ENCODE measurements around the gene EPHB4.

Gene EPHB4

DNA sequence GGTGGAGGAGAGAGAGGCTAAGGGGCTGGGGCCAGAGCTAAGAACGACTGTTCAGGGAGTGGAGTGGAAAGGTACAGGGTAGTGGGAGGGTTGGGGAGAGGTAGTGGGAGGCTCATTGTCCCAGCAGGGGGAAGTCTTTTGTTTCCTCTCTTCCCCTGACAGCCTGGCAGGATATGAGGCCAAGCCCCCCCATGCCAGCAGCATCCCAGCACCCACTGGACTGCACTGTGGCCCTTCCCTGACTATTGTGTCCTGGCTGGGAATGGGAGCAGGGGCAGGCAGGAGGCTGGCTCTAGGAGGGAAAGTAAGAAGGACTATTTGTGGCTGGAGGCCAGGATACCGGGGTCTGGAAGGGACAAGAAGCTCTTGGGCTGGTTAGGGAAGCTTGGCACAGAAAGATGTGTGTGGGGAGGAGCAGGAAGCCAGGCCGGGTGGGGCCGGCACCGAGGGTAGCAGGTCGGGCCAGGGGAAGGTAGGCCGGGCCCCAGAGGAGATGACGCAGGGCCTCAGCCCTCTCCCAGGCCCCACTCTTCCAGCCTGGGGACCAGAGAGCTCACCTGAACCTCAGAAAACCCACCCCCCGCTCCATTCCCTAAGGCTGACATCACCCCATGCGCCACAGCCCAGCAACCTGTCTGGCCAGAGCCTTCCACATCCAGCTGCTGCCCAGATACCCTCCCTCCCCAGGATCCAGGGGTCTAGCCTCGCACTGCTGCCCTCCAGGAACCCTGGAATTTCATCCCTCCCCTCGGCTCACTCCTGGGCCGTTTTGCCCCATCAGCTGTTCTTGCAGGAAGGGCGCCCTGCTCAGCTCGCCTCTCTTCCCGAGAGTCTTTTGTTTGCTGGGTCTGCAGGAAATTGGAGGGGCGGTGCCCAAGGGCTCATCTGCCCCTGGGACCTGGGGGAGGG is 8.8 kb upstream of the EPHB4 start:
- no peaks in the 10 kb centered on the region for H3F3A ChIP-seq (ENCODE audit: low read depth)
- H3K27me3 ChIP-seq (ENCODE audit: insufficient read depth, low read length, poor library complexity, severe bottlenecking), result no peaks in the 10 kb centered on the region
- no peaks in the 10 kb centered on the region for H4K20me1 ChIP-seq (ENCODE audit: insufficient read depth, low read length, poor library complexity, severe bottlenecking)
- no peaks in the 10 kb centered on the region for H3K9me3 ChIP-seq (ENCODE audit: insufficient read depth, low read depth, low read length)
- H3K9me2 ChIP-seq (replicated peaks; ENCODE audit: low read depth, low read length), result no peaks in the 10 kb centered on the region
- H3K36me3 ChIP-seq (ENCODE audit: insufficient read depth, low read length), result no peaks in the 10 kb centered on the region
- H3K9ac ChIP-seq (ENCODE audit: low read depth, low read length, poor library complexity, severe bottlenecking), result no peak overlapping the region
- H2AFZ ChIP-seq (ENCODE audit: low read length), result no peak overlapping the region
- H3K79me2 ChIP-seq (ENCODE audit: insufficient read depth, low read length), result no peaks in the 10 kb centered on the region
- no peaks in the 10 kb centered on the region for H3K4me1 ChIP-seq (ENCODE audit: insufficient read depth, low read length, poor library complexity, severe bottlenecking)
- H3K4me3 ChIP-seq (ENCODE audit: low read length, poor library complexity, severe bottlenecking), result no peak overlapping the region
- TF ChIP-seq EZH2phosphoT487 (IDR thresholded peaks at IDR 0.05; ENCODE audit: borderline replicate concordance), result no peak
- TF ChIP-seq, protein P1, sequence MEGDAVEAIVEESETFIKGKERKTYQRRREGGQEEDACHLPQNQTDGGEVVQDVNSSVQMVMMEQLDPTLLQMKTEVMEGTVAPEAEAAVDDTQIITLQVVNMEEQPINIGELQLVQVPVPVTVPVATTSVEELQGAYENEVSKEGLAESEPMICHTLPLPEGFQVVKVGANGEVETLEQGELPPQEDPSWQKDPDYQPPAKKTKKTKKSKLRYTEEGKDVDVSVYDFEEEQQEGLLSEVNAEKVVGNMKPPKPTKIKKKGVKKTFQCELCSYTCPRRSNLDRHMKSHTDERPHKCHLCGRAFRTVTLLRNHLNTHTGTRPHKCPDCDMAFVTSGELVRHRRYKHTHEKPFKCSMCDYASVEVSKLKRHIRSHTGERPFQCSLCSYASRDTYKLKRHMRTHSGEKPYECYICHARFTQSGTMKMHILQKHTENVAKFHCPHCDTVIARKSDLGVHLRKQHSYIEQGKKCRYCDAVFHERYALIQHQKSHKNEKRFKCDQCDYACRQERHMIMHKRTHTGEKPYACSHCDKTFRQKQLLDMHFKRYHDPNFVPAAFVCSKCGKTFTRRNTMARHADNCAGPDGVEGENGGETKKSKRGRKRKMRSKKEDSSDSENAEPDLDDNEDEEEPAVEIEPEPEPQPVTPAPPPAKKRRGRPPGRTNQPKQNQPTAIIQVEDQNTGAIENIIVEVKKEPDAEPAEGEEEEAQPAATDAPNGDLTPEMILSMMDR (conservative IDR thresholded peaks at IDR 0.05; ENCODE audit: low read length), result no peak
- H3K4me2 ChIP-seq (ENCODE audit: low read depth, low read length, poor library complexity, severe bottlenecking), result no peak overlapping the region

DNA sequence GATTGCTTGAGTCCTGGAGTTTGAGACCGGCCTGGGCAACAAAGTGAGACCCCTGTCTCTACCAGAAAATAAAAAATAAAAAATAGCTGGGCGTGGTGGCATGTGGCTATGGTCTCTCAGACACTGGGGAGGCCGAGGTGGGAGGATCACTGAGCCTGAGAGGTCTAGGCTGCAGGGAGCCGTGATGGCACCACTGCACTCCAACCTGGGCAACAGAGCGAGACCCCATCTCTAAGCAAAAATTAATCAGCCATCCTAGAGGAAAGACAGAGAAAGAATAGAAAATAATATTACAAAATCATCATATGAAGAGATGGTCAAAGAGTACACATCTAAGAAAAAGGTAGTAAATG is 4.9 kb upstream of the EPHB4 start:
- Histone ChIP-seq H3K9me3 (ENCODE audit: insufficient read depth, low read depth, low read length) (no peaks in the 10 kb centered on the region), H3K9me2 (replicated peaks; ENCODE audit: low read depth, low read length) (no peaks in the 10 kb centered on the region), H2AFZ (ENCODE audit: low read length) (no peak overlapping the region), H3F3A (ENCODE audit: low read depth) (no peaks in the 10 kb centered on the region), H3K4me1 (ENCODE audit: insufficient read depth, low read length, poor library complexity, severe bottlenecking) (peaks cover 9% of the 10 kb centered on the region), H3K27me3 (ENCODE audit: insufficient read depth, low read length, poor library complexity, severe bottlenecking) (peaks cover 8% of the 10 kb centered on the region), H4K20me1 (ENCODE audit: insufficient read depth, low read length, poor library complexity, severe bottlenecking) (no peaks in the 10 kb centered on the region), H3K36me3 (ENCODE audit: insufficient read depth, low read length) (no peaks in the 10 kb centered on the region), H3K4me2 (ENCODE audit: low read depth, low read length, poor library complexity, severe bottlenecking) (no peak overlapping the region), H3K4me3 (ENCODE audit: low read length, poor library complexity, severe bottlenecking) (no peak overlapping the region), H3K79me2 (ENCODE audit: insufficient read depth, low read length) (no peaks in the 10 kb centered on the region), H3K9ac (ENCODE audit: low read depth, low read length, poor library complexity, severe bottlenecking) (no peak overlapping the region)
- TF ChIP-seq, protein P1 (conservative IDR thresholded peaks at IDR 0.05; ENCODE audit: low read length), result no peak
- TF ChIP-seq EZH2phosphoT487 (IDR thresholded peaks at IDR 0.05; ENCODE audit: borderline replicate concordance), result no peak

DNA sequence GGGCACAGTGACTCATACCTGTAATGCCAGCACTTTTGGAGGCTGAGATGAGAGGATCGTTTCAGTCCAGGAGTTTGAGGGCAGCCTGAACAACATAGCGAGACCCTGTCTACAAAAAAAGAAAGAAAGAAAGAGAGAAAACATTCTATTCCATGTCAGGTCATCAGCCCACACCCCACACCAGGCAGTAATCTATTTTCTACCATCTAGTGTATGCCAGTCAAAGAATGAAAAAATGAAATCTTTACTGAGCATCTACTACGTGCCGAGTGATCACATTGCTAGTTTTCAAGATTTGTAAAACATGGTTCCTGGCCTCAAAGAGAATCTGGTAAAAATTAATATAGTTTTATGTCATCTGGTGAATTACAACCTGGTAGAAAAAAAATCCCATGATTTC is 3.1 kb upstream of the EPHB4 start:
- H3K27me3 ChIP-seq (ENCODE audit: insufficient read depth, low read length, poor library complexity, severe bottlenecking), result peaks cover 8% of the 10 kb centered on the region
- no peak overlapping the region for H3K9ac ChIP-seq (ENCODE audit: low read depth, low read length, poor library complexity, severe bottlenecking)
- TF ChIP-seq EZH2phosphoT487 (IDR thresholded peaks at IDR 0.05; ENCODE audit: borderline replicate concordance), result no peak
- TF ChIP-seq, protein P1 (conservative IDR thresholded peaks at IDR 0.05; ENCODE audit: low read length), result no peak
- no peaks in the 10 kb centered on the region for H4K20me1 ChIP-seq (ENCODE audit: insufficient read depth, low read length, poor library complexity, severe bottlenecking)
- H3K36me3 ChIP-seq (ENCODE audit: insufficient read depth, low read length), result no peaks in the 10 kb centered on the region
- no peaks in the 10 kb centered on the region for H3K9me3 ChIP-seq (ENCODE audit: insufficient read depth, low read depth, low read length)
- no peak overlapping the region for H3K4me2 ChIP-seq (ENCODE audit: low read depth, low read length, poor library complexity, severe bottlenecking)
- no peaks in the 10 kb centered on the region for H3K79me2 ChIP-seq (ENCODE audit: insufficient read depth, low read length)
- H2AFZ ChIP-seq (ENCODE audit: low read length), result no peak overlapping the region
- peaks cover 9% of the 10 kb centered on the region for H3K4me1 ChIP-seq (ENCODE audit: insufficient read depth, low read length, poor library complexity, severe bottlenecking)
- H3K9me2 ChIP-seq (replicated peaks; ENCODE audit: low read depth, low read length), result no peaks in the 10 kb centered on the region
- no peaks in the 10 kb centered on the region for H3F3A ChIP-seq (ENCODE audit: low read depth)
- H3K4me3 ChIP-seq (ENCODE audit: low read length, poor library complexity, severe bottlenecking), result no peak overlapping the region

Data from Loucy (cell line).